Stimulated activated CD4-positive, alpha-beta T cell treated with anti-CD3 and anti-CD28 coated beads, Interleukin-4, amount 100 ng/mL, for 24 hours (primary cell): ENCODE data around the gene MEIKIN.
"Not testable (repeated sequence)": the region's sequence is repeated elsewhere in the genome, so short reads cannot be mapped to it uniquely, and the experiment has no call there.

Experiments
- DNase-seq: peaks from one replicate; pipeline ENCODE4 v3.0.0-alpha.2; 2020

MEIKIN gene

DNA sequence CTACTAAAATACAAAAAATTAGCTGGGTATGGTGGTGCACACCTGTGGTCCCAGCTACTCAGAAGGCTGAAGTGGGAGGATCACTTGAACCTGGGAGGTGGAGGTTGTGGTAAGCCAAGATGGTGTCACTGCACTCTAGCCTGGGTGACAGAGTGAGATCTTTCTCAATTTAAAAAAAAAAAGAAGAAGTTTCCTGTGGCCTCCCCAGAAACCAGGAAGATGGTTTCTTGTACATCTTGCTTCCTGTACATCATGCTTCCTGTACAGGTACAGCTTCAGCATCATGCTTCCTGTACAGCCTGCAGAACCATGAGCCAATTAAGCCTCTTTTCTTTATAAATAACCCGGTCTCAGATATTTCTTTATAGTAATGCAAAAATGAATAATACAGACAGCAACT is 43.2 kb downstream of the MEIKIN start:
- DNase-seq = not testable (repeated sequence)

- no peak for DNase-seq
Observed at GRCh38 chr5:131899686-131900085, 45.8 kb downstream of the MEIKIN start.

GRCh38 chr5:131883984-131884383 is 61.5 kb downstream of the MEIKIN start:
- no peak for DNase-seq

DNA sequence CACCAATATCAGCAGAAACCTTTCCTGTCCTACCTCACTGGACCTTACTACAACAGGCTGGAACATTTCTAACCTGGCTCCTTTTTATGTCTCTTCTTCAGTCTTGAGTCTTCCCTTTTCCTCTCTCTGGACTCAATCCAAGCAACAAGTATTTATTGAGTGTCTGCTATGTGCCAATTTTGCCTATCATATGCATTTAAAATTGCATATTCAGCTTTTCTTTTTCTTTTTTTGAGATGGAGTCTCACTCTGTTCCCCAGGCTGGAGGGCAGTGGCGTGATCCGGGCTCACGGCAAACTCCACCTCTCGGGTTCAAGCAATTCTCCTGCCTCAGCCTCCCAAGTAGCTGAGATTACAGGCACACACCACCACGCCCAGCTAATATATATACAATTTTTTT is 65.8 kb downstream of the MEIKIN start:
- no peak for DNase-seq

DNA sequence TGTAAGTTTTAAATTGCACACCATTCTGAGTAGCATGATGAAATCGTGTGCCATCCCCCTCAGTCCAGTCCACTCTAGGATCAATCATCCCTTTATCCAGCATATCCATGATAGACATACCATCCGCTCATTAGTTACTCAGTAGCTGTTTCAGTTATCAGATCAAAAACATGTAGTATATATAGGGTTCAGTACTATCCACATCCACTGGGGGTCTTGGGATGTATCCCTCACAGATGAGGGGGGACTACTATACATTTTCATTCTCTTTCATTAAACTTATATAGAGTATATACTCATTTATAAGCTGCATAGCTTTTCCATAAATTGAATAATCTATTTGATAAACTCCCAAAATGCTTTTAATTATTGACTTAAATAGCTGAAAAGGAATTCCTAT is 67.6 kb downstream of the MEIKIN start:
- no peak for DNase-seq

DNA sequence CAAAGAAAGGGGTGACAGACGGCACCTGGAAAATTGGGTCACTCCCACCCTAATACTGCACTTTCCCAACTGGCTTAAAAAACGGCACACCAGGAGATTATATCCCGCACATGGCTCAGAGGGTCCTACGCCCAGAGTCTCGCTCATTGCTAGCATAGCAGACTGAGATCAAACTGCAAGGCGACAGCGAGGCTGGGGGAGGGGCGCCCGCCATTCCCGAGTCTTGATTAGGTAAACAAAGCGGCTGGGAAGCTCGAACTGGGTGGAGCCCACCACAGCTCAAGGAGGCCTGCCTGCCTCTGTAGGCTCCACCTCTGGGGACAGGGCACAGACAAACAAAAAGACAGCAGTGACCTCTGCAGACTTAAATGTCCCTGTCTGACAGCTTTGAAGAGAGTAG is 74.2 kb downstream of the MEIKIN start:
- DNase-seq = not testable (repeated sequence)

- no peak for DNase-seq
Observed at GRCh38 chr5:131867524-131867923, 77.9 kb downstream of the MEIKIN start.

DNA sequence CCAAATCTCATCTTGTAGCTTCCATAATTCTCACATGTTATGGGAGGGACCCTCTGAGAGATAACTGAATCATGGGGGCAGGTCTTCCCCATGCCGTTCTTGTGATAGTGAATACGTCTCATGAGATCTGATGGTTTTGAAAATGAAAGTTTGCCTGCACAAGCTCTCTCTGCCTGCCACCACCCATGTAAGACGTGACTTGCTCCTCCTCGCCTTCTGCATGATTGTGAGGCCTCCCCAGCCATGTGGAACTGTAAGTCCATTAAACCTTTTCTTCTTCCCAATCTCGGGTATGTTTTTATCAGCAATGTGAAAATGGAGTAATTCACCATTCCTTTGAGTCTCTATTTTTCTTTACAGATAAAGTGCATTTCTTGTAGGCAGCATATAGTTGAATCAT is 81.8 kb downstream of the MEIKIN start:
- no peak for DNase-seq

- DNase-seq = no peak
Observed at GRCh38 chr5:131857388-131857787, 88.1 kb downstream of the MEIKIN start.

DNA sequence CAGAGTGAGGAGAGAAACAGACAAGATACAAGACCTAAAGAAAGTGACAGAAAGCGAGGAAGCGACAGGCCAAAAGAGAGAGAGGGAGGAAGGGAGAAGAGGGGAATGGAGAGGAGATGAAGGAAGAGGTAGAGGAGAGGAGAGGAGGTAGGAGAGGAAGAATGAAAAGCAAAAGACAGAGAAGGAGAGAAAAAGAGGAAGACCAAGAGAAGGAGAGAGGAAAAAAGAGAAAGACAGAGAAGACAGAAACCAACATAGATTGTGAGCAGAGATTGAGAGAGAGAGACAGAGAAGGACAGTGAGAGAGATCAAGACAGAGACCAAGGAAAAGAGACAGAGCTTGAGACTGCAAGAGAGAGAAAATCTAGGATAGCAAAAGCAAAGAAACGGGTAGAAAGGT is 90.0 kb downstream of the MEIKIN start:
- no peak for DNase-seq

DNA sequence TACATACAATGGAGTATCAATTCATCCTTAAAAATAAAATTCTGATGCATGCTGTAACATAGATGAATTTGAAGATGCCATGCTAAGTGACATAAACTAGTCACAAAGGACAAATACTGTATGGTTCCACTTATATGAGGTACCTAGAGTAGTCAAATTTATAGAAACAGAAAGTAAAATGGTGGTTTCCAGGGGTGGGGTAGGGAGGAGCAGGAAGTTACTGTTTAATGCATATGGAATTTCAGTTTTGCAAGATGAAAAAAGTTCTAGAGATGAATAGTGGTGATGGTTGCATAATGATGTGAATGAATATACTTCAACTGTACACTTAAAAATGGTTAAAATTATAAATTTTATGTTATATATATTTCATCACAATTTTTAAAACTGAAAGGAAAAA is 91.3 kb downstream of the MEIKIN start:
- DNase-seq = no peak

DNA sequence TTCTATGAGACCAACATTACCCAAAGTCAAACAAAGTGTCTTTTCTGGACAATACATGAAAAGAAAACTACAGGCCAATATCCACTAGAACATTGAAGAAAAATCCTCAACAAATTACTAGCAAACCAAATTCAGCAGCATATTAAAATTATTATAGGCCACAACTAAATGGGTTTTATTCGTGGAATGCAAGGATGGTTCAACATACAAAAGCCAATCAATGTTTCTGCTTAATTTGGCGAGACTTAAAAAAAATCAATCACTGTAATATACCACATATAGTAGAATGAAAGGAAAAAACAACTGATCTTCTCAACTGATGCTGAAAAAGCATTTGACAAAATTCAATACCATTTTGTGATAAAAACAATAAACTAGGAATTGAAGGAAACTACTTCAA is 96.8 kb downstream of the MEIKIN start:
- no peak for DNase-seq

GRCh38 chr5:131846536-131846935 is 98.9 kb downstream of the MEIKIN start:
- no peak for DNase-seq

- DNase-seq = no peak
Observed at GRCh38 chr5:131845828-131846227, 99.6 kb downstream of the MEIKIN start.

DNA sequence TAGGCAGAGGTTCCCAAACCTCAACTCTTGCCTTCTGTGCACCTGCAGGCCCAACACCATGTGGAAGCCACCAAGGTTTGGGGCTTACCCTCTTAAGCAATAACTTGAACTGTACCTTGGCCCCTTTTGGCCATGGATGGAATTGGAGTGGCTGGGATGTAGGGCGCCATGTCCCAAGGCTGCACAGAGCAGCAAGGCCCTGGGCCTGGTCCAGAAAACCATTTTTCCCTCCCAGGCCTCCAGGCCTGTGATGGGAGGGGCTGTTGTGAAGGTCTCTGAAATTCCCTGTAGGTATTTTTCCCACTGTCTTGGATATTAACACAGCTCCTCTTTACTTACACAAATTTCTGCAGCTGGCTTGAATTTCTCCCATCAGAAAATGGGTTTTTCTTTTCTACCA is 102.5 kb downstream of the MEIKIN start:
- not testable (repeated sequence) for DNase-seq

GRCh38 chr5:131832702-131833101 is 112.8 kb downstream of the MEIKIN start:
- DNase-seq = not testable (repeated sequence)

DNA sequence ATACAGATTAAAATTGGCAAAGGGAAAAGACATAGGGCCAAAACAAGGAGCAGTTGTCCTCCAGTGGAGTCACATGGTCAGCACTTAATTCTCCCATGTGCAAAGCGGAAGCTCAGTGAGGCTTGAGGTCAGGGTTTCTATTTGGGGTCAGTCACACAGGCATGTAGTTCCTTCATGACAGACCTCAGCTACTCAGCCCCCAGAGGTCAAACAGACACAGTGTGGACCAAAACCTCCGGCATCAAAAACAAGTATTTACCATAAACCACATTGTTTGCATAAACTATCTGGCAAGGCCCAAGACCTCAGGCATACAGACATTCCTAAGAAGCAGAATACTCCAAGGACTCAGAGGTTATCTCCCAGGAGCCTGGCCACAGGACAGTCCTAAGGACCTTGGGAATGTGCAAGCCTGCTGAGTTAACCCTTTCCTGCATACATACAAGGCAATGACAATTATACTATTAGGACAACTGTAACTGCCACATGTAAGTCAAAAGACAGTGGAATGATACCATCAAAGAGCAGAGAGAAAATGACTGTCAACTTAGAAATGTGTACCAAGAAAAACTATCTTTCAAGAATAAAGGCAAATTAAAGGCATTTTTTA is 120.0 kb downstream of the MEIKIN start:
- no peak for DNase-seq

DNA sequence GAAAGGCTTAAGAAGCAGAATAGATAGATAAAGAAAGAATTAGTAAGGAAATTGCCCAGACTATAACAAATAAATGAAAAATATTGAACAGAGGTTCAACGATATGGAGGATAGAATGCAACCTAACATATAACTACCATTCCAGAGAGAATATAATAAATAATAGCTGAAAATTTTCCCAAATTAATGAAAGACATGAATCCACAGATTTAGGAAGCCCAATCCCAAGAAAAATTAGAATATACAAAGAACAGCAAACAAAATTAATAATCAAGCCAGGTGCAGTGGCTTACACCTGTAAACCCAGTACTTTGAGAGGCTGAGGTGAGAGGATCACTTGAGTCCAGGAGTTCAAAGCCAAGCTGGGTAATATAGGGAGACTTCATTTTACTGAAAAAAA is 120.8 kb downstream of the MEIKIN start:
- no peak for DNase-seq

DNA sequence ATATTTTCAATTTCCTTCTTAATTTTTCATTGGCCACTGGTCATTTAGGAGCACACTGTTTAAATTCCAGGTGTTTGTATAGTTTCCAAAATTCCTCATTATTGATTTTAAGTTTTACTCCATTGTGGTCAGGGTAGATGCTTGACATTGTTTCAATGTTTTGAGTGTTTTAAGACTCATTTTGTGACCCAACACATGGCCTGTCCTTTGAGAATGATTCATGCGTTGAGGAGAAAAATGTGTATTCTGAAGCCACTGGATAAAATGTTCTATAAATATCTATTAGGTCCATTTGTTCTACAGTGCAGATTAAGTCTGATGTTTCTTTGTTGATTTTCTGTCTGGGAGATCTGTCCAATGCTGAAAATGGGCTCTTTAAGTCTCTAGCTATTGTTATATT is 124.2 kb downstream of the MEIKIN start:
- DNase-seq = no peak

GRCh38 chr5:131818001-131818724 is 127.3 kb downstream of the MEIKIN start:
- no peak for DNase-seq

- DNase-seq = no peak
Observed at GRCh38 chr5:131814990-131815389, 130.5 kb downstream of the MEIKIN start.

GRCh38 chr5:131812371-131813160 is 132.9 kb downstream of the MEIKIN start:
- DNase-seq = no peak

DNA sequence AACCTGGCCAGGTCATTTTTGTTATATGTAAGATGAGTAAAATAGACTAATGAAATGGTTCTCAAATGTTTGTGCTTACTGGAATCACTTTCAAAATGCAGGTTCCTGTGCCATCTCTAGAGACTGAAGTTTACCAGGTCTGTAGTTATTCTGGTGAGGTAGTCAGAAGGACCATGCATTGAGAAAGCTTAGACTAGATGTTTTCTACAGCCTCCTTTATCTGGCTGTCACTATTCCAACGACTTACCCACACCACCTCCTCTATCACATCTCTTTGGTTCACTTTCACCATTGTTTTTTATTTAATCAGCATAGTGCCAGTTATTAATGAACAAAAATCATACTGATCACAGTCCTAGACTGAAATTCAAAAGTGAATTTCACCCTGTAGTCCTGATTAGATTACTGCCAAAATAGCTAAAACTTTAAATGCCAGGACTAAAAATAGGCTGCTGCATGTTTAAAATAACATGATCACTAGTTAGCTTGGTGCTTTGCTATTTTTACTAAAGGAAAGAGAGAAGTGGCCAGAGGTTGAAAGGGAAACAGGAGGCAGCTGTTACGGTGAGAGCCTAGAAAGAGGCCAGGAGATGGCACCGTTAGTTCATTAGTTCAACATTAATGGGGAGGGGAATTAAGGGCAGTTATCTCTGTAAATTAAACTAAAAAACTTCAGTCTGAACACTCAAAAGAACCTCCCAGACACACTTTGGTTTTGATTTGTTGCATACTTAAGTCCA is 134.8 kb downstream of the MEIKIN start:
- DNase-seq = peak; percentile 6
